ENCODE data around the gene ZRANB1. TPM values are rescaled to one million over a fixed set of nuclear protein-coding genes. Genes with fewer than 3 reads are reported as not detected.
A peak's percentile ranks its signal among the peaks of the same experiment; 100 is the strongest.

ZRANB1 gene
- total RNA-seq, 2 donors from 2014 or later, result 26.0 to 26.9 TPM

GRCh38 chr10:125008689-125009638 lies 67.0 kb downstream of the ZRANB1 start:
- peak; percentile 49 for TF ChIP-seq CTCF (conservative IDR thresholded peaks at IDR 0.05)

GRCh38 chr10:125009661-125010161 lies 67.8 kb downstream of the ZRANB1 start:
- H3K4me1 Mint-ChIP-seq, result peaks cover 23% of the 10 kb centered on the region
- peak overlapping the region; percentile 86 for H3K27ac Mint-ChIP-seq
- Histone ChIP-seq H3K4me3 (ENCODE audit: low read length) (no peak overlapping the region), H3K27me3 (ENCODE audit: control insufficient read depth, insufficient read depth, low read length, poor library complexity, severe bottlenecking) (no peaks in the 10 kb centered on the region), H3K9ac (ENCODE audit: extremely low read depth, low read length, poor library complexity, severe bottlenecking) (peak overlapping the region; percentile 11), H3K27ac (ENCODE audit: low read depth, low read length) (peak overlapping the region; percentile 36), H3K36me3 (ENCODE audit: control insufficient read depth, insufficient read depth, low read length) (peaks cover 12% of the 10 kb centered on the region), H3K4me1 (ENCODE audit: control insufficient read depth, insufficient read depth, low read length) (no peaks in the 10 kb centered on the region), H3K9me3 (ENCODE audit: control insufficient read depth, low read length) (no peaks in the 10 kb centered on the region)
- no peak for TF ChIP-seq CTCF (conservative IDR thresholded peaks at IDR 0.05)
- no peak overlapping the region for H3K4me3 Mint-ChIP-seq
- H3K36me3 Mint-ChIP-seq (ENCODE audit: low read depth), result peaks cover 24% of the 10 kb centered on the region
- H3K9me3 Mint-ChIP-seq, result no peaks in the 10 kb centered on the region
- 90 to 94% methylated on average over 7 to 15 of the region's 15 CpGs for WGBS, 2 experiments (ENCODE audit: insufficient coverage in 1 of 2, insufficient read length in 1 of 2)
- DNase-seq, result no peak
- H3K27me3 Mint-ChIP-seq (ENCODE audit: insufficient read depth), result no peaks in the 10 kb centered on the region

More at GRCh38 chr10:125008689-125009638, 67.0 kb downstream of the ZRANB1 start:
- Mint-ChIP-seq H3K36me3 (ENCODE audit: low read depth) (peaks cover 21% of the 10 kb centered on the region), H3K4me1 (peaks cover 23% of the 10 kb centered on the region), H3K27me3 (ENCODE audit: insufficient read depth) (no peaks in the 10 kb centered on the region), H3K27ac (peak overlapping the region; percentile 86), H3K9me3 (no peaks in the 10 kb centered on the region), H3K4me3 (no peak overlapping the region)
- no peaks in the 10 kb centered on the region for H3K4me1 ChIP-seq (ENCODE audit: control insufficient read depth, insufficient read depth, low read length)
- H3K36me3 ChIP-seq (ENCODE audit: control insufficient read depth, insufficient read depth, low read length), result peaks cover 7% of the 10 kb centered on the region
- no peaks in the 10 kb centered on the region for H3K9me3 ChIP-seq (ENCODE audit: control insufficient read depth, low read length)
- peak overlapping the region; percentile 36 for H3K27ac ChIP-seq (ENCODE audit: low read depth, low read length)
- peak; percentile 67 for DNase-seq
- H3K9ac ChIP-seq (ENCODE audit: extremely low read depth, low read length, poor library complexity, severe bottlenecking), result peak overlapping the region; percentile 11
- no peaks in the 10 kb centered on the region for H3K27me3 ChIP-seq (ENCODE audit: control insufficient read depth, insufficient read depth, low read length, poor library complexity, severe bottlenecking)
- 88 to 89% methylated on average over 16 to 22 of the region's 22 CpGs for WGBS, 2 experiments (ENCODE audit: insufficient coverage in 1 of 2, insufficient read length in 1 of 2)
- H3K4me3 ChIP-seq (ENCODE audit: low read length), result no peak overlapping the region

- Histone ChIP-seq H3K36me3 (ENCODE audit: control insufficient read depth, insufficient read depth, low read length) (peaks cover 12% of the 10 kb centered on the region), H3K9me3 (ENCODE audit: control insufficient read depth, low read length) (no peaks in the 10 kb centered on the region), H3K4me1 (ENCODE audit: control insufficient read depth, insufficient read depth, low read length) (no peaks in the 10 kb centered on the region), H3K9ac (ENCODE audit: extremely low read depth, low read length, poor library complexity, severe bottlenecking) (no peak overlapping the region), H3K27me3 (ENCODE audit: control insufficient read depth, insufficient read depth, low read length, poor library complexity, severe bottlenecking) (no peaks in the 10 kb centered on the region), H3K27ac (ENCODE audit: low read depth, low read length) (no peak overlapping the region), H3K4me3 (ENCODE audit: low read length) (no peak overlapping the region)
- Mint-ChIP-seq H3K27ac (peak overlapping the region; percentile 11), H3K36me3 (ENCODE audit: low read depth) (peaks cover 25% of the 10 kb centered on the region), H3K4me3 (no peak overlapping the region), H3K27me3 (ENCODE audit: insufficient read depth) (no peaks in the 10 kb centered on the region), H3K4me1 (peaks cover 23% of the 10 kb centered on the region), H3K9me3 (no peaks in the 10 kb centered on the region)
- no peak for TF ChIP-seq CTCF (conservative IDR thresholded peaks at IDR 0.05)
- DNase-seq, result no peak
- 93 to 94% methylated on average over 3 to 5 of the region's 5 CpGs for WGBS, 2 experiments (ENCODE audit: insufficient coverage in 1 of 2, insufficient read length in 1 of 2)
Observed at GRCh38 chr10:125010362-125010761, 68.4 kb downstream of the ZRANB1 start.
